H4 (cell line): ENCODE data around the gene RCOR1. TPM values are rescaled to one million over a fixed set of nuclear protein-coding genes. Genes with fewer than 3 reads are reported as not detected.

Experiments
- DNase-seq: peaks from one replicate; pipeline ENCODE4 v3.0.0-alpha.2; 2015; ENCODE audit warnings: low spot score
- total RNA-seq: library from RNA; depleted of rRNA; stranded (reverse); fragments of >200 nt; shearing (Covaris generic); gene quantifications from 2 replicates; pipeline ENCODE4 v1.2.3, GENCODE V29; 2014

The RCOR1 gene
- total RNA-seq, 1 experiment from 2014 or later, result 32.9 TPM

DNA sequence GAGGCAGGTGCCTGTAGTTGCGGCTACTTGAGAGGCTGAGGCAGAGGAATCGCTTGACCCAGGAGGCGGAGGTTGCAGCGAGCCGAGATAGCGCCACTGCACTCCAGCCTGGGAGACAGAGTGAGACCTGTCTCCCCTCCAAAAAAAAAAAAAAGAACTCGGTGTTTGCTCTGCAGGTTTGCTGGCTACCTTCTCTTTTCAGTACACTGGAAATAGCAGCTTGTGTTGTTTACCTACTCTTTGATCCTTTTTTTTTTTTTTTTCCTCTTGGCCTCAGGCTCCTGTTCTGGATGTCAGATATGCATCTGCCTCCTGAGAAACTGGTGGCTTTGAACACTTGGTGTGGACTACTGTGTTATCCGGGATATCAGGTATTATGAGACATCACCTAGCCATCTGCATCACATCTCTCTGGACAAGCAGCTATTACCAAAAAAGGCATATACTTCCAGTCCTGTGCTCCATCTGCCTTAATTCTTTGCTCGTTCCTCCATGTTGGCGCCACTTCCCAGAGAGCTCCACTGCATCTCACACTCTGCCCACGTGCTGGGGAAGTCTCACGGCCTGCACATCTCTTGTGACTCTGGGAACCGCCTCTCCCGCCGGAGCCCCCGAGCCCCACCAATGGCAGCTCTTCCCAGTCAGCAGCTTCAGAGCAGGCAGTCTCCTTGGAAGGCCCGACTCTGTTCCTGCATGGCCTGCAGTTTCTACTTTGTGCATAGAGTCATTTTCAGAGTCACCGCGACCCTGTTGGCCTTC is 133.9 kb downstream of the RCOR1 start:
- no peak for DNase-seq

DNA sequence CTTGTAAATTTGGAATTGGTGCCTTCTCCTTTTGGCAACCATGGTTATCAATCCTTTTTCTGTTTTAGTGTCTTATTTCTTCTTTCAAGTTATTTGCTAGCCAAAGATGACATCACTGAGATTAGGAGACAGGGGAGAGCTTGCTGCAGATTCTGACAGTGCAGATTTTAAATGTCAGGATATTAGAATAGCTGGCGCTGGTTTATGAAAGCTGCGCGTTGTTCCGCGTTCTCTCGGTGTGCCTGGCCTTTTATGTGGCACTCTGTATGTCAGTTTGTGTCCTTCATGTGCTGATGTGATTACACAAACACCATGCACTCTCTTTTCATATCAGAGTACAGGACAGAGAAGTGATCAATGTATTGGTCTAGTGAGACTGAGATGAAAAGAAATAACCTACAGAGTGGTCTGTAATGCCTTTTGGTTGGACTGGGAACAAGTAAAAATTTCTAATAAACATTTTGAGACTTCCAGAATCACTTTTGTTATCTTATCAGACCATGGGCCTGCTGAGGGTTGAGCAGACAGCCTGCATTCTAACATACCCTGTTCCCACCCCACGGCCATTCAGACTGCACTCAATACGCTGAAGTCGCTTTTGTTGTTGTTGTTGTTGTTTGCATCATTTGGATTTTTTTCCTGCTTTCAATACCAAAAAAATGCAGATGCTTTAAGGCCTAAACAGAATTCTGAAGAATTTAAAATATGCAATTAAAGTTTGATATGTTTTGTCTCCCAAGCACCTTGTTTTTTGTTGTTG is 135.1 kb downstream of the RCOR1 start:
- no peak for DNase-seq

DNA sequence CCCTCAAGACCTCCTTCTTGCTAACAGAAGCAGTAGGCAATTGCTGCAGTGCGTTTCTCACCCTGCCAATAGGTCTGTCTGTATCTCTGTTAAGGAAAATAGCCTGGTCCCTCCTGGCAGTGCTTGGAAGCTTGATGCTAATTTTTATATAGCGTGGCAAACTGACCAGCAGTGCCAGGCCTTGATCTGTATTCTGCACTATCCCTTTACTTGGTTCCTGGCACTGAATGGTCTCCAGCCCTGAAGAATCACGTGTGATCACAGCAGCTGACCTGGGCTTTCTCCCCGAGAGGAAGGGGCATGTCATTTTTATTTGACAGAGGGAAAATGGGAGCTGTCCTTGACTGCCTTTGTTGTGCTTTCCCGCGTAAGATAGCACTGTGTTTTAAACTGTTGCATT is 136.1 kb downstream of the RCOR1 start:
- DNase-seq, result no peak

DNA sequence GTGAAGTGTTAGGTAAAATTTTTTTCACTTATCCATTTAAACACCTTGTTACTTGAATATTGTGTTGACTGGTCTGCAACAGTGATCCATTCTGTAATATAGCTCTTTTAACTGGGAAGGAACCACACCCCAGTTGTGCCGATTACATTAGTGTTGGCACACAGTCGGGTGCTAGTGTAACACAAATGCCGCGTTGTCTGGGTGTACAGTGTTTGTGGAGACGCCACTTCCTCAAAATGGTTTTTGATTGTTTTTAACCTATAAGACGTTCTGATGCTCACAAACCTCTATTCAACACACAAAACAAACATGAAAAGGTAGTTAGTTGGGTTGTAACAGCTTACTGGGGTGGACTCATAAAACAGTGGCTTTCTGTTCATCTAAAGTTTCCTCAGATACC is 136.8 kb downstream of the RCOR1 start:
- no peak for DNase-seq

DNA sequence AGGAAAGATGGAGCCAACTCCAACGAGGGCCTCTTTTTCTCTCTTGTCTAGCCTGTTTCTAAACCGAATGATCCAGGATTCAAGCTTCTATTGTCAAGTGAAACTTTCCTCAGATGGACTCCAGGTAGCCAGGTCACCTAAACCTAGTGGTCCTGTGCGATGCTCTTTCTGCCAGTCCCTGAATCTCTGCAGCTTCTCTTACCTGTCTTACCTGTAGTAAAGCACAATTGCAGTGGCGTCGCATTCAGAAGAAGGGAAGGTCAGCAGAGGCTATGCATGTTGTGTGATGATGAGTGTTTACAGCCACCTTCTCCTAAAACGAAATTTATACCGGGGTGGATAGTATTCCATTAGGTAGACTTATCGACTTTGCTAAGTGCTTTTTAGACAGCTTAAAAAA is 137.4 kb downstream of the RCOR1 start:
- DNase-seq, result no peak

DNA sequence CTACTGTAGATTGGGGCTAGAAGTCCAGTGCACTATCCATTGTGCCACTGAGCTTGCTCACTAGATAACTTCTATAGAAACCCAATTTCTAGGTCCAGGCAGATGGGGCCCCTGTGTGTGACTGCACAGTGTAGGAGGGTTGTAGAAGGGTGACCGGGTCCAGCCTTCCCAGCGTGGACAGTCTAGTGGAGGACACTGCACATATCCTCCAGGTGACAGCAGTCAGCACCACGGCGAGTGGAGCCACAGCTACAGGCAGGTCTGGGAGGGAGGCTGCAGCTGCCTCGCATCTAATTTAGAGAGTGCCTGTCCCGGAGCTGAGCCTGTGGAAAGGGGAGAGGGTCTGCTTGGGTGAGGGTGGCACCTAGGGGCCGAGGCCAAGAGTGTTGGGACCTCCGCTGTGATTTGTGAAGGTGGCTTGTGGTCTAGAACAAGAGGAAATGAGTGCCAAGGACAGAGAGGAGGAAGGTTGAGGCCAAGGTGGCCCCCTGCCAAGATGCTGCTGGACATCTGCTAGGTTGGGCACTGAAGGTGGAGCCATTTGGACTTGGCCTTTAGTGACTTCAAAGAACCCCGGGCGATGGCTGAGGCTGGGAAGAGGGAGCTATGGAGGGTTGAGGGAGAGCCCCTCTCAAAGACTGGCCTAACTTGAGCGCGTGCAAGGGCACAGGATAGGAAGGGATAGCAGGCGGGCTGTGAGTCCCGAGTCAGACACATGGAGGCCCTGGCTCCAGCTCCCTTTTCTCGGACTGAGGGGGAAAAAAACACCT is 138.8 kb downstream of the RCOR1 start:
- DNase-seq, result no peak

DNA sequence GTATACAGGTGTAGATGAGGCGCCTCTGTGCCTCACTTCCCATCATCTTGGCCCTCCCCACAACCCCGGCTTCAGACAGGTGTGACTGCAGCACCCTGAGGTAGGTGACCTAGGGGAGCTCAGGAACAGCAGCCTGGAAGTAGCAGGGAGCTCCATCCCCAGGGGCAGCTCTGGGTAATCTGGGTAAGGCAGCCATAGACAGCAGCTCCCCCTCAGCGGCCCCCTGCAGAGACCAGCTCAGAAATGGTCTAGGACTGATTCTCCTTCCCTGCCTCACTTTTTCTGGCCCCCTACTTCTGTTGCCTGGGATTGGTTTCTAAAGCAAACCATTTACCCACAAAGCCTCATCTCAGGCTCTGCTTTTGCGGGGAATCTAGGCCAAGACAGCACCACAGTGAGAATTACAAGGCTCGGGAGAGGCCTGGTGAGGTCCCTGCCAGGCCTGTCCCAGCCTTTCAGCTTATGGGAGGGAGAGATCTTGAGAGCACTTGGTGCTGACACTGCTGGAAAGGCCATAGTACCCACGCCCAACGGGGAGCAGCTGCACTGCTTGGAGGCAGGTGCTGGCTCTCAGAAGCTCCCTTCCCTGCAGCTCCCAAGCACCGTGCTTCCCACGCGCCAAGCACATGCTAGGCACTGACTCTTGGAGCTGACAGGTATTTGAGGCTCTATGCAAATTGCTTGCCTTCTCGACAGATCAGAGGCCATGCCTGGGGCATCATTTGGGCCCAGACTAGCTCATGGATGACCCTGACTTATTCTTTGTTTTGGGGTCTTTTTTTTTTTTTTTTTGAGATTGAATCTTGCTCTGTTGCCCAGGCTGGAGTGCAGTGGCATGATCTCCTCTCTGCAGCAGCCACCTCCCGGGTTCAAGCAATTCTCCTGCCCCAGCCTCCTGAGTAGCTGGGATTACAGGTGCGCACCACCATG is 139.7 kb downstream of the RCOR1 start:
- no peak for DNase-seq

DNA sequence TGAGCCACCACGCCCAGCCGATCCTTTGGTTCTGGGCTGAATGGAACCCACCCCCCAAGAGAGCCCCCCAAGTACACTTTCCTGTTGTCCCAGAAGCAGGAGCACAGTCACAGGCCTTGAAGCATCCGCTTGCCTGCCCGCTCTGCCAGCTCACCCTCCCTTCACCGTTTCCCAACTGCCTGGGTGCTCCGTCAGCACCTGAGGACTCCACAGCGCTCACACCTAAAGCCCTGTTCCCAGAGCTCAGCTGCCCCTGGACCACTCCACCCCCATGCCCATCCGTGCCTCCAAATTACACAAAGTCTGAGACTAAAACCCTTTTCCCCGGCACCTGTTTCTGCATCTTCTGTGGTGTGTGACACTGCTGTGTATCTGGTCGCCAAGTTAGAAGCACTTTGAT is 140.5 kb downstream of the RCOR1 start:
- no peak for DNase-seq

DNA sequence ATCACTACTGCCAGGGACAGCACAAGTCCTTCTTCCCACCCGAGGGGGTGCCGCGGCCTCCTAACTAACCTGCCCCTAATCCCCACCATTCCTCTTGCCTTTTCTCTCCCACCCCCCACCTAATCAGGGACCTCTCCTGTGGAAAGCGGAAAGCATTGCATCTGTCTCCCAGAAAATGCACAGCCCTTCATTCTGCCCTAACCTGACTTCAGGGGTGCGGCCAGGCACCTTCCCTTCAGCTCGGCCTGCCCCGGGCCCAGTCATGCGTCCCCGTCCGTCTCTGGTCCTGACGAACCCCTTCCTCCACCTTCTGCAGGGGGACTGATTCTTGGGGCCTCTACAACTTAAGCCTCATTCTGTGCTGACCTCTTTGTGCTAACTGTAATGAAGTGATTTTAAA is 140.9 kb downstream of the RCOR1 start:
- no peak for DNase-seq

DNA sequence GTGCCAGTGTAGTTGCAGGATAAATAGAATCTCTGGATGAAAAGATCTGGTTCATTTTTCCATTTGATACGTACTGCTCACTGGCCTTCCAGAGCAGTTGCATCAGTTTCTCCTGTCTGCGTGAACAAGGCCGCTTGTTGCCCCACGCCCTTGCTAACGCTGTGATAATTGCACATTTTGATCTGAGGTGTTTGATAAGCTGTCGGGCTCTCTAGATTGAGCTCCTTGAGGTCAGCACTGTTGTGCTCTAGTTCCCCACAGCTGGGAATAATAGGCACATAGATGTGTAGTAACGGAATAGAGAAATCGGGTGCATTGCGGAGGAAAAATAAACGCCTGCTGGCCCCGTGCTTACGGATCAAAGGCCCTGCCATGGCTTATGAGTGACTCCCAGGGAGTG is 142.0 kb downstream of the RCOR1 start:
- DNase-seq, result no peak

DNA sequence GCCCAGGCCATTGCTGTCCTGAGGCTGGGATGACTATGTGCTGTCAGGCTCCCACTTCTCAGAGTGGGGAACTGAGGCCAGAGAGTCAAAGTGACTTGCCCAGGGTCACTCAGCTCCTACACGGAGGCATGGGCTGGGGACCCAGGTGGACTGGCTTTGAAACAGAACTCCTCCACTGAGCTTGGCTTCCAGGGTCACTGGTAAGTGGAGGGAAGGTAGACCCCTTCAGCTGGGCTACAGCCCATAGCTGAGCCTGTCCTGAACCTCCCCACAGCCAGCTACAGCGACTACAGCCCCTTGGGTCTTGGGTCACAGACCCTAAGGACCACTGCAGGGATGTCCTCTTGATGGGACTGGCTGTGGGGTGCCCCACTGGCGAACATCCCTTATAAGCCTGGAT is 144.5 kb downstream of the RCOR1 start:
- DNase-seq, result no peak

DNA sequence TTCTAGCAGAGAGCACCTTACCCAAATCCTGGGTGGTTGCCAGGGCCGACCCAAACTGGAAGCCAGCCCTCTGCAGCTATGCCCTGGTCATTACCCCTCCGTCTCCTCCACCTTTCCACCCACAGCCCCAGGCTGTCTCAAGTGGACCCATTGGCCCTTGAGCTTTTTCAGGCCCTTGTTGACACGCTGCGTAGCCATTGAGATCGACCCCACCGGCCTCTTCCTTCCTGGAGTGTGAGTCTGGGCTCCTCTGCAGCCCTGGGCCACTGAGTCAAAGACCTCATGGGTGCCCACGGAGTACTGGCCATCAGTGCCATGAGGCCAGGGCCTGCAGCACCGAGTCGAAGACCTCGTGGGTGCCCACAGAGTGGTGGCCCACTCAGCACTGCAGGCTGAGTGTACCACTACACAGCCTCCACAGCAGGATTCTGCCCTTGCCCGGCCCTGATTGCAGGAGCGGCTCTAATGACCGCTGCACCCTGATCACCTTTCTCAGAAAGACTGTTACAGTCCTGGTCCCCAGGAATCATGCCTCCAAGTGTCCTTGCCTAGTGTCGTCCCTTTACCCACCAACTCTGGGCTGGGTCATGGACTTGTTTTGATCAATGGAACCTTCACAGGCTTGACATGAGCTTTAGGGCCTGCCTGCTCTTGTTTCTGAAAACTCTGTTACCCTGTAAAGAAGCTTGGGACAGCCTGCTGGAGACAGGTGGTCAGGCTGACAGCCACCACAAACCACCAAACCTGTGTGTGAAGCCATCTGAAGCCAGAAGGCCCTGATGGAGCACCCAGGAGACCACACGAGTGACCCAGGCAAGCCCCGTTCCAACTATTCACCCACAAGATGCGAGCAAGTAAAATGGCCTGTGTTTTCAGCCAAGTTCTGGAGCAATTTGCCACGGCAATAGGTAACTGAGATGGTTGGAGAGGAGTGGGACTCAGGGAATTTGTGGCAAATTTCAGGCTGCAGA is 145.2 kb downstream of the RCOR1 start:
- DNase-seq, result no peak

DNA sequence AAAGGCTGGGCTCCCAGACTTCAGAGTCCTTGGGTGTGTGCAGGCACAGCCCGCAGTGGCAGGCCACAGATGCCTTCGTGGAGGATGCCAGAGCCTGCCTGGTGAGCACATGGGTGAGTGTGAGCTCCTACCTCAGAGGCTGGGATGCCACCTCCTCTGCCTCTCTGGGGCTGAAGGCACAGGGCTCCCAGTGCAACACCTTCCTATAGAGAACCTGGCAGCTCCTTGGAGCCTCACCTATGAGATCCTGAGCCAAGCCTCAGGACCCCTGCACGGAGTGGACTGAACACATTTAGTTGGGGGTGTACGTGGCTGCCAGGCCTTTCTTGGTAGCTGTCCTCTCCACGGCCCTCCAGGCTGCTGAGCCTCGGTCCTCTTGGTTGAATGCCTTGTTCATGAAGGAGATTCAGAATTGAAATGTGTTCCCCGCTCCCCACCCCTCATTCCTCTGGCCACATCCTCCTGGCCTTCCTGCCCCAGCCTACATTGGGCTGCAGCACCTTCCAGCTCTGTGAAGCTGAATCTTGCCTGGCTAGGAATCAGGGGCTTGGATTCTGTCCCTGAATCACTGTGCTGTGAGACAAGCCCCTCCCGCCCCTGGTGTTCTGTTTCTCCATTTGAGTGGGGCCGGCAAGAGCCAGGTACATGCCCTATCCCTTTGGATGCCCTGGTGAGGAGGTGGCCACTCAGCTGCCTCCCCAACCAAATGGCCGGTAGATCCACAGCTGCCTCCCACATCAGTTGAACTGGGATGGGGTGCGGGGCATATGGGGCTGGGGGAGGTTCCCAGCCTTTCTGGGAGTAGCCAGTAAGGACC is 146.1 kb downstream of the RCOR1 start:
- no peak for DNase-seq

DNA sequence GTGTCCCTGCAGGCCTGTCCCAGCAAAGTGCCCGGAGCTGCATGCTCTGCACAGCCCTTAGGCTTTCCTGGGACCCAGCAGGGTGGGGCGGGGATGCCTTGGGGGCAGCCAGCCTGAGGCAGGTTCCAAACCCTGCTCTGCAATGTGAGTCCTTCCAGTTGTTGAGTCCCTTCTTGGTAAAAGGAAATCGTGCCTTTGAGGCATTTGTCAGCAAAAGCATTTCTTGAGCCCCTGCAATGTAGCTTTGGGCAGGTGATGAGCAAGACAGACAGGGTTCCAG is 146.7 kb downstream of the RCOR1 start:
- no peak for DNase-seq

DNA sequence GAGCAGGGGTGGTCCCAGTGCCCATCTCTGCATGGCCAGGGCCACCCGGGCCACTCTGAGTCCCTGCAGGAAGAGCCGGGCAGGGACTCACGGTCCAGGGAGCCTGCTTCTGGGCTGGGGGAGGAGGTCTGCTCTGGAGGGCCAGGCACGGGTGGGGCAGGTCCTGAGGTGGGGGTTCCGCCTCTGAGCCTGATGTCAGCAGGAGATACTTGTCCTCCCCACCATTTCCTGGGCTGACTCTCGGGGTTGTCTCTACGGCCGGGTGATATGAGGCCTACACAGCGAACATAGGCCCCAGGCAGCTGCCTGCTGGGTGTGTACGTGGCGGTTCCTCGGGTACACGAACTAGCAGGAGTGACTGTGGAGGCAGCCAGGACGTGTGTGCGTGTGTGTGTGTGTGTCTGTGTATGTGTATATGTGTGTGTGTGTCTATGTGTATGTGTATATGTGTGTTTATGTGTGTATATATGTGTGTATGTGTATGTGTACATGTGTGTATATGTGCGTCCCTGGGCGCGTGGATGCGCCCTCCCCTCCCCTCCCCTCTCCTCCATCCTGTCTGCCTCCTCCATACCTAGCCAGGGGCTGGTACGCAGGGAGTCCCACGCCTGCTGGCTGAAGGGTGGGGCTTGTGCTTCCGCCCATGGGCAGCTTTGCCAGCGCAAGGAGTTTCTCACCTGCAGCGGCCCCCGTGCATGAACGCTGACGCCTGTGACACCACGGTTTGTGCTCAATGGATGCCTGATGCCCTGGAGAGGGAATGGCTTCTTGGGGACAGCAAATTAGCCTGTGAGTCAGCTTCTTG is 154.4 kb downstream of the RCOR1 start:
- no peak for DNase-seq

DNA sequence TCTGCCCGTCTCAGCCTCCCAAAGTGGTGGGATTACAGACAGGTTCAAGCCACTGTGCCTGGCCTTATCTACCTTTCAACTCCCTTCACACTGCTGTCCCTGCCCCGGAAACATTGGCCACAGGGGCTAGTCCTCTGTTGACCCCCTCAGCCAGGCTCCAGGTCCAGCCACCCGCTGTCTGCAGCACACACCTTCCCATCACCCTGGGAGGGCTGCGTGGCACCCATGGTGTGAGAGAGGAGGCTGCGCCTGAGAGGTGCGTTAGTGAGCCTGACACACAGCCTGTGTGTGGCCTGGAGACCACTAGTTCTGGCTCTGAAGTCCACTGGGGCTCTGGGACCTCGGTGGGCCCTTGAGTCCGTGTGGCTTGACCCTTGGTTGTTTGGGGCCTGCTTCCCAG is 156.4 kb downstream of the RCOR1 start:
- no peak for DNase-seq

DNA sequence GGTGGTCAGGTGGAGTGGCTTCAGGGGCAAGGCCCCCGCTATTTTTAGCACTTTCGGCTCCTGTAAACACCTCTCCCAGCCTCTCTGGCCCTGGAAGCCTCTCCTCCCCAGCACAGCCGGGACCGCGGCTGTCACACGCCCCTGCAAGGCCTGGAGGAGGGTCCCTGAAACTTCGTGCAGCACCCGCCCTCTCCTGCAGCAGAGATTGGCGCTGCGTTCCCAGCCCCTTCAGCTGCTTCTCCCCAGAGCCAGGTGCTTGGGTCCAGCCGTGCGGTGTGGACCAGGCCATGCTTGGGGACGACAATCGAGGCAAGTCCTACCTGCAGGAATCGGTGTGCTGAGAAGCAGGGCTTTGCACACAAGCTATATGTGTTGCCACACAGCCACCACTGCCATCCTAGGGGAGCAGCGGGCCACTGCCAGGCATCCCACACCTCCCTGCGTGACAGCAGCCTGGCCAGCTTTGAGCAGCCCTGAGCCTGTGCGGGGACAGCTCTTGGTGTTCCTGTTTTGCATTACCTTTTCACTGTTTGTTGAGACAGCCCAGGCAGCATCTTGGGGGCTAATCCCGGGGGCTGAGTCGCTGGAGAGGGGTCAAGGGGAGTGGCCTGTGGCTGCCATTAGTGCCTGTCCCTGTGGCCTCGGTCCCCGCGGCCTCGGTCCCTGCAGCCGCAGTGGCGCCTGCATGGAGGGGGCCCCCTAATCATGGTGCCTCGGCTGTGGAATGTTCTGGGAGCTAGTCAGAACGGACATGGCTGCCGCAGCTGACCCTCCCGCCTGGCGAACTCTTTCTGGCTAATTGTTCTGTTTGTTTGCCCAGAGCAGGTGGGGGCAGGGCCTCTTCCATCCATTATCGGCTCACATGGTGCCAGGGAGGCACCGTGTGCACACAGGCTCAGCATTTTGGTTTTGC is 157.2 kb downstream of the RCOR1 start:
- DNase-seq, result no peak

DNA sequence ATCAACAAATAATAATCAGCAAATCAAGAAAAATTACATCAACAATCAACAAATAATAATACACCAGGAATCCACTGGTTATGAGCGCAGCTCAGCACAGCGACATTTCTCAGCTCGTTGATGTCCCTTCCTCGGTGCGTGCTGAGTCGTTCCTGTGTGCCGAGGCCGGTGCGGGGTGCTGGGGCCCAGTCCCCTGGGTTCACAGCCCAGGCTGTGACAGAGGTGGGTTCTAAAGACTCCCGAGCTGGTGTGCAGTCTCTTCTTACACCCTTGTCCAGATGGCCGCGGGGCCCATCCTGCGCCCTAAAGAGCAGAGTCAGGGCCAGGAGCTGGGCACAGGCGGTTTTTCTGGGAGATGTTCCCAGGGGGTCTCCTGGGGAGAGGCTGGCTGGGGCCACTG is 157.9 kb downstream of the RCOR1 start:
- no peak for DNase-seq
